ENCODE results near the gene TIGAR. TPM values are rescaled to one million over a fixed set of nuclear protein-coding genes. Genes with fewer than 3 reads are reported as not detected.
A peak's percentile ranks its signal among the peaks of the same experiment; 100 is the strongest.

The TIGAR gene
- total and polyA plus RNA-seq, 9 donors: 3.1 to 10.4 (median 7.8) TPM

DNA sequence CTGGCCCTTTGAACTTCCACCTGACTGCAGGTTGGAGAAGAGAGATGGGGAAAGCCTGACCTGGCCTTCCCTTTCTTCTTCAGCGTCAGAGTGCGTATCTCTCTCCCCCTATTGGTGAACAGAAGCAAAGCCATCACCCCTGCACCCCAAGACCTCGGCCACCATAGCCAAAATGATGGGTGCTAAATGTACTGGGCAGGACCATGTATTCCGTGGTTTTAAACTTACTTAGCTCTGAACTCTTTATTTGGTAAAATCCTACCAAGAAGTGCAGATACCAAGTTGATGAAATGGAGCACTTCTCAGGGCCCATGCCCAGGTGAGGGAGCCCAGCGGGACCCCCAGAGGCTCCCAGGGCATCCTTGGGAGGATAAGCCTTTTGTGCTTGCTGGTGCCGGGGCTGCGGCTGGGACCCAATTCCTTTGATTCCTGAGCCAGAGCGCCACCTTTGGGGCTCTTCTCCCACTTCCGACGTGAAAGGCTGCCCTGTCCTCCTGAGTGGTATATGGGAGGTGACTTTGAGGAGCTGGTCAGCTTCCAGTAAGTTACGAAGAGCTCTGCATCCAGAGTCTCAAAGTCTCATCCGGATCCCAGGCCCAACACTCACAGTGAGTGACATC, 38.0 kb upstream of the TIGAR start:
- Histone ChIP-seq H3K4me3 (ENCODE audit: low read length) (no peak overlapping the region), H3K27me3 (ENCODE audit: control insufficient read depth, insufficient read depth, low read length) (no peaks in the 10 kb centered on the region), H3K4me1 (ENCODE audit: control insufficient read depth, insufficient read depth, low read length) (peaks cover 60% of the 10 kb centered on the region), H3K36me3 (ENCODE audit: control insufficient read depth, insufficient read depth, low read length) (peaks cover 92% of the 10 kb centered on the region), H3K27ac (ENCODE audit: low read length) (no peak overlapping the region), H3K9me3 (replicated peaks; ENCODE audit: control insufficient read depth, low read depth, low read length) (no peaks in the 10 kb centered on the region)
- DNase-seq: no peak
- WGBS (ENCODE audit: insufficient coverage): 65% methylated on average over 3 of the region's 12 CpGs

DNA sequence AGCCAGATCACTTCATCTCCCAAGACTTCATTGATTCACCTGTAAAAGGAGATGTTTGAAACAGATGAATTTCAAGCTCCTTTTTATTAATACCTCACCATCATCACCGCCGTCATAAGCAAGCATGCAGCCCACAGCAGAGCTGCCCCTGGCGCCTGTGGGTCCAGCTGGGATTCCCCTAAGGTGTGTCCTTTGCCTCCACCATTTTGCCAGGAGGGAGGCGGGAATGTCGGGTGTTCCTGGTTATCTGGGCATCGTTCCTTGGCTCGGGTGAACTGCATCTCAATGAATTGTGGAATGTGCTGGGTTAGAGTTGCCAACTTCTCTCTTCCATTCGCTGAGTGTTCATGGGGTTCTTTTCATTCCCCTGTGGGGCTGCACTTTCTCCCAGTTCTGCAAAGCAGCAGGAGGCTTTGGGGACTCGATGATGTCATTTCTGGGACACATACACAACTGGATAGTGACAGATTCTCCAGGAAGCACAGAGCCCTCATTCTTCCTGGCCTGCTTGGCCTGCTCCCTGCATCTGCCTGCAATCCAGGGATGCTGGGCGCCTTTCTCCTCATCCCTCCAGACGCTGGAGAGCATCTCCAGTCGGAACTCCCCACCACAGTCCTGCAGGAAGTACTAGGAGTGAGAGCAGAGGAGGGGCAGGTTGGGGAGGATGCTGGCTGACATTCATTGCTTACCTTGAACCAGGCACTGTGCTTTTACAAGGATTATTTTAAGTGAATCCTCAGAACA, 37.3 kb upstream of the TIGAR start:
- Histone ChIP-seq H3K9me3 (replicated peaks; ENCODE audit: control insufficient read depth, low read depth, low read length) (no peaks in the 10 kb centered on the region), H3K4me1 (ENCODE audit: control insufficient read depth, insufficient read depth, low read length) (peaks cover 60% of the 10 kb centered on the region), H3K36me3 (ENCODE audit: control insufficient read depth, insufficient read depth, low read length) (peaks cover 92% of the 10 kb centered on the region), H3K27me3 (ENCODE audit: control insufficient read depth, insufficient read depth, low read length) (no peaks in the 10 kb centered on the region), H3K4me3 (ENCODE audit: low read length) (no peak overlapping the region), H3K27ac (ENCODE audit: low read length) (no peak overlapping the region)
- WGBS (ENCODE audit: insufficient coverage): 62% methylated on average over 6 of the region's 12 CpGs
- DNase-seq: no peak

DNA sequence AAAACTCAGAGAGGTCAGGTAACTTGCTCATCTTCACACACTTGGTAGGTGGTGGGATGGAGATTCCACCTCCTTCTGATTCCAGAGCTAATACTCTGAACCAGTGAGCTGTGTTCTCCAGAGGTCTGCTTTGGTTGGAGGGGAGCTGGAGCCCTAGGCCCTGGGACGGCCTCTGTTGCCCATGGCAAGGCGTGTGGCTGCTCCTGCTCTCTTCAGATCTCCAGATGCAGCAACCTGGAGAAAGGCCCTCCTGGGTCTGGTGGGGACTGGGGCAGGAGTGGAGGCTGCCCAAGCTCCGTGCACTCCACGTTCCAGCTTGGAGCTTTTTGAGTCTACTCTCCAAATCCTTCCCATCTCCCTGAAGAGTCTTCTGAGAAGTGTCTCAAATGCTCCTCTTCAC, 36.7 kb upstream of the TIGAR start:
- peaks cover 93% of the 10 kb centered on the region for H3K36me3 ChIP-seq (ENCODE audit: control insufficient read depth, insufficient read depth, low read length)
- no peaks in the 10 kb centered on the region for H3K27me3 ChIP-seq (ENCODE audit: control insufficient read depth, insufficient read depth, low read length)
- WGBS (ENCODE audit: insufficient coverage): 70% methylated on average over 3 of the region's 4 CpGs
- H3K9me3 ChIP-seq (replicated peaks; ENCODE audit: control insufficient read depth, low read depth, low read length): no peaks in the 10 kb centered on the region
- DNase-seq: no peak
- no peak overlapping the region for H3K27ac ChIP-seq (ENCODE audit: low read length)
- H3K4me3 ChIP-seq (ENCODE audit: low read length): no peak overlapping the region
- H3K4me1 ChIP-seq (ENCODE audit: control insufficient read depth, insufficient read depth, low read length): peaks cover 60% of the 10 kb centered on the region

DNA sequence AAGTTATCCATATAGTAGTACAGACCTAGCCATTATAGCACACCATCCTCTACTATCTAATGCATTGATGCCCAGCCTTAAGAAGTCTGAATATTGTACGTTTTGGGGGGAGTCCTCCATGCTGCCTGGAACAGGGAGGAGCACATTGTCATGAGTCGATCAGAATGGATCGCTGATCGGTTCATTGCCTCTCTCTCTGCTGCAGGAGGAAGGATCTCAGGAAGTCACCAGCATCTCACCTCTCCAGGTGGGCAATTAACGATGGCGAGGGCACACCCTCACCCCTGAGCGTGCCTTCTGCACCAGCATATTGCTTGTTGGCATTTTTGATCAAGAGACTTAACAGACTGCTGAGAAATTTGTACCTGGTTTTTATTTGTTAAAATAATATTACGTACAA, 35.9 kb upstream of the TIGAR start:
- Histone ChIP-seq H3K4me1 (ENCODE audit: control insufficient read depth, insufficient read depth, low read length) (peaks cover 59% of the 10 kb centered on the region), H3K27ac (ENCODE audit: low read length) (no peak overlapping the region)
- no CpG with 5 or more reads among the region's 8 CpGs for WGBS (ENCODE audit: insufficient coverage)

DNA sequence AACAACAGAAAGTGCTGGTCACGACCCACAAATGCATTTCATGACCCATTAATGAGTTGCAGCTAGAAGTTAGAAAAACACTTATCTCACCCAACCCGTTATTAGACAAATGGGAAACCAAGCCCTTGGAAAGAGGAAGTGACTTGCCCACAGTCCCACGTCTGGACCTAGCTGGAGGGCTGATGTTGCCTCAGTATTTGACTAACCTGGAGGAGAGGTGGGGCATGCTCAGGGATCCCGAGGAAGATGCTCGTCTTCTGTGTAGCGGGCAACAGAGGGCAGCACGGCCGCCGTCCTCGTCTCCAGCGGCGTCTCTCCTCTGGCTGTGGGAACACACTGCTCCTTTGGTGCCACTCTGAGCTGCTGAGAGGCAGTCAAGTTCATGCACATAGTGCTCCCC, 34.8 kb upstream of the TIGAR start:
- Histone ChIP-seq H3K4me3 (ENCODE audit: low read length) (no peak overlapping the region), H3K27ac (ENCODE audit: low read length) (no peak overlapping the region), H3K27me3 (ENCODE audit: control insufficient read depth, insufficient read depth, low read length) (no peaks in the 10 kb centered on the region), H3K9me3 (replicated peaks; ENCODE audit: control insufficient read depth, low read depth, low read length) (no peaks in the 10 kb centered on the region), H3K4me1 (ENCODE audit: control insufficient read depth, insufficient read depth, low read length) (peaks cover 52% of the 10 kb centered on the region), H3K36me3 (ENCODE audit: control insufficient read depth, insufficient read depth, low read length) (peaks cover 92% of the 10 kb centered on the region)
- 62% methylated on average over 10 of the region's 12 CpGs for WGBS (ENCODE audit: insufficient coverage)
- no peak for DNase-seq

More for the DNA sequence above, 35.9 kb upstream of the TIGAR start:
- DNase-seq: no peak
- H3K9me3 ChIP-seq (replicated peaks; ENCODE audit: control insufficient read depth, low read depth, low read length): no peaks in the 10 kb centered on the region
- no peaks in the 10 kb centered on the region for H3K27me3 ChIP-seq (ENCODE audit: control insufficient read depth, insufficient read depth, low read length)
- H3K4me3 ChIP-seq (ENCODE audit: low read length): no peak overlapping the region
- peaks cover 93% of the 10 kb centered on the region for H3K36me3 ChIP-seq (ENCODE audit: control insufficient read depth, insufficient read depth, low read length)

DNA sequence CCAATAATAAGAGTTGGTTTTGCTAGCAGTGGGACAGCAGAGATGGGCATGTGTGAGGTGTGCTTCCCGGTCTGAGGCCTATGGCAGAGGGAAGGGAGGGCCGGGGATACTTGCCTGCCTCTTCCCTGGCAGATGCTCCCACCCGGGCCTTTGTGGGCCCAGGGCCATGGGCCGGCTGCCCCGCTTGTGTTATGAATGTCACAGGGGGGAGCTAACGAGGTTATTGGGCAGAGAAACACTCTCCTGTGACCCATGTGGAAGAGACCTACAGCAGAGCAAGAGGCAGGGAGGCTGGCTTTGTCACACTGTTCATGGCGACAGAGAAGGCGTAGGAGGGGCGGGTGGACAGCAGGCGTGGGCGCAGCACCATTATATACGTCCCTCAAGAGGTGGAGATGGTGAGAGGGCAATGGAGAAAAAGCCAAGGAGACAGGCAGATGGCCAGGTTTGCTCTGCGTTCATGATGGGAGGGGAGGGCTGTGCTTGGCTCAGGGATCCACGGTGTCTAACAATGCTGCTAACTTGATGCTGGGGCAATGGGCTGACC, 34.2 kb upstream of the TIGAR start:
- H3K27ac ChIP-seq (ENCODE audit: low read length): no peak overlapping the region
- 41% methylated on average over 13 of the region's 14 CpGs for WGBS (ENCODE audit: insufficient coverage)

DNA sequence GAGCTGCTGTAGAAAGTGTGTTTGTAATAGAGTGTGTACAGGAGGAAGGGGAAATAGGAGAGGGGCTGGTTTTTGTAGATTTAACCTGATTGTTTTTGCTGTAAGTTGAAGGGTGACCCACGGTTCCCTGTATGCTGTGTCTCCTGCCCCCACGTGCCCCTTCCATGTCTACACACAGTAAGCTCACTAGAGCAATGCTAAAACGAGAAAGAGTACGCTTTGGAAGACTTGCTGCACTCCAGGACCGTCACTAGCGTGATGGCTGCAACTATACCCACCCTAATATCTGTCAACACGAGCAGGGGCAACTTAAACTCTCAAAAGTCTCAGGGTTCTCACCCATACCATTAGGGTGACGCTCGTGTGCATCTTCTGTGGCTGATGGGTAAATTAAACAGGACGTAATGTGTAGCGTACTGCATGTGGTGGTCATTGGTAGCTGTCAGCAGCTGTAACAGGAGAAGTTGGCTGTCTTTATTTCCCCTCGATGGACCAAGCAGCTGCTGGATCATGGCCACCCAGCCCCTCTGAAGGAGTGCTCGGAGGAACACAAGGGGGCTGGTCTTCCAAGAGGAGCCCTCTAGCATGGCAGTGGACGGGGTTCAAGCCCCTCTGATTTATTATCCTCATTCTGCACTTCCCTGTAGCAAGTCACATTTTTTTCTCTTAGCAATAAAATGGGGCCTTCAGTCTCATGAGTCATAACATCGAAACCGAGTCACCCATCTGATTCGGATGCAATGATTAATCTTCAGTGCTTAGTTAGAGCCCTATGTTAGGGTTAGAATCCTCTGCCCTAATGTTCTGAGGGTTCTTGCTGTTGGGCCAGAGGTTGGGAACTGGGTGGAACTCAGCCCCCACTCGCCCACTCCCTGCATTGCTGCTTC, 33.4 kb upstream of the TIGAR start:
- Histone ChIP-seq H3K4me3 (ENCODE audit: low read length) (no peak overlapping the region), H3K27ac (ENCODE audit: low read length) (no peak overlapping the region), H3K36me3 (ENCODE audit: control insufficient read depth, insufficient read depth, low read length) (peaks cover 90% of the 10 kb centered on the region), H3K4me1 (ENCODE audit: control insufficient read depth, insufficient read depth, low read length) (peaks cover 55% of the 10 kb centered on the region), H3K27me3 (ENCODE audit: control insufficient read depth, insufficient read depth, low read length) (no peaks in the 10 kb centered on the region), H3K9me3 (replicated peaks; ENCODE audit: control insufficient read depth, low read depth, low read length) (no peaks in the 10 kb centered on the region)
- DNase-seq: peak; percentile 47
- WGBS (ENCODE audit: insufficient coverage): 27% methylated on average over 6 of the region's 18 CpGs

More for the DNA sequence above, 34.2 kb upstream of the TIGAR start:
- Histone ChIP-seq H3K36me3 (ENCODE audit: control insufficient read depth, insufficient read depth, low read length) (peaks cover 92% of the 10 kb centered on the region), H3K4me1 (ENCODE audit: control insufficient read depth, insufficient read depth, low read length) (peaks cover 50% of the 10 kb centered on the region), H3K4me3 (ENCODE audit: low read length) (no peak overlapping the region), H3K9me3 (replicated peaks; ENCODE audit: control insufficient read depth, low read depth, low read length) (no peaks in the 10 kb centered on the region), H3K27me3 (ENCODE audit: control insufficient read depth, insufficient read depth, low read length) (no peaks in the 10 kb centered on the region)
- DNase-seq: no peak

DNA sequence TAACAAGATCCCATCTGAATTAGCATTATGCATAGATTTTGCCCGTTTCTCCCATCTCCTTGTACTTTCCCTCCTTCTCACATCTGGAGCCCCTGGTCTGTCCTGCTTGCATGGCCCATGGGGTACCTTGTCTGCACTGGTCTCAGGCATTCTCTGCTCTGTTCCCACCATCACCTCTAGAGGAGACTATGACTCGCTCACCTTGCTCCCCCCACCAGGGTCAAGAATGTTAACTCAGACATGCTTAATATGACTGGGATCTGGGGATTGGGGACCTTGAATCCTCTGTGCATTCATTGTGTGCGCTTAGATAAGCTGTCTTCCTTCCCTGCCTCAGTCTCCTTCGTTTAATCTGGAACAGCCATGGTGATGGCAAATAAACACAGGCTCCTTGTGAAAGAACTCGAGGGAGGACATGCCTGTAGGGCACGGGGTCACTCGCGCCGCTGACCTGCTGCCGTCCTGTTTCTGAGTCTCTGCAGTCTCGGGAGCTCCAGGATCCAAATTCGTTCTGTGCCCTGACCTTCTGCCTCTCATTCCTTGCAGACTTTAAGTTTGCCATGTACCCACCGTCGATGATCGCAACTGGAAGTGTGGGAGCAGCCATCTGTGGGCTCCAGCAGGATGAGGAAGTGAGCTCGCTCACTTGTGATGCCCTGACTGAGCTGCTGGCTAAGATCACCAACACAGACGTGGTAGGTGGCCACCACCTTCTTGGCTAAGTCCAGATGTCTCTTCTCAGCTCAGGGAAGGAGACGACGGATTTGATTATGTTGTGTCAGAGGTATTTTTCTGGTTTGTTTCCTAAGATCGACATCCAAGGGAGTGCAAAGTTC, 32.5 kb upstream of the TIGAR start:
- DNase-seq: no peak
- Histone ChIP-seq H3K36me3 (ENCODE audit: control insufficient read depth, insufficient read depth, low read length) (peaks cover 87% of the 10 kb centered on the region), H3K4me1 (ENCODE audit: control insufficient read depth, insufficient read depth, low read length) (peaks cover 58% of the 10 kb centered on the region), H3K4me3 (ENCODE audit: low read length) (no peak overlapping the region), H3K27ac (ENCODE audit: low read length) (no peak overlapping the region), H3K9me3 (replicated peaks; ENCODE audit: control insufficient read depth, low read depth, low read length) (no peaks in the 10 kb centered on the region), H3K27me3 (ENCODE audit: control insufficient read depth, insufficient read depth, low read length) (no peaks in the 10 kb centered on the region)
- whole genome bisulfite sequencing (ENCODE audit: insufficient coverage): 79% methylated on average over 15 of the region's 20 CpGs

DNA sequence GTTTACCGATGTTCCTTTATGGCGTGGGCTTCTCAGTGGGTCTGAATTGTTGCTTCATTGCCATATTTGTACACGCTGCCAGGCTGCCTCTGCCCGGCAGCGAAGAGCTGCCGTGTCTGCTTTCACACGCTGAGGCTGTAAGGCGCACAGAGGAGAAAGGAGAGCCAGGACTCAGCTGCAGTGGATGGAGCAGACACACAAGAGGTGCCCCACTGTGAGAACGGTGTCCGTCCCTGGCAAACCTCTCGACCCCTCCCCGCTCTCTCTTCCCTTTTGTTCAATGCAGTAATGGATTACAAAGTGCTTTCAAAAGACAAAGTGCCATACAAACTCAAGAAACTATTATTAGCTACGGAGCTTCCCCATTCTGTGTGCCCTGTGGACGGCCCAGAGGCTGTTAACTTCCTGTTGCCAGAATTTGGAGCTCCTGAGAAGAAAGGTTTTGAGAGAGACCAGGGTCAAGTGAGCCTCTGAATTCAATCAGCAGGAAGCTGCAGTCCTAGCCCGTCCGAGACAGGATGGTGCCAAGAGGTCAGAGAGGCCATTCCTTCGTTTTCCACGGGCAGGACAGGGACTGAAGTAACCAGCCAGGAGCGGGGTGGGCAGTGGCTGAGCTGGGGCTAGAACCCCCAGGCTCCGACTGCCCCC, 31.7 kb upstream of the TIGAR start:
- H3K27ac ChIP-seq (ENCODE audit: low read length): peak overlapping the region; percentile 23
- peaks cover 85% of the 10 kb centered on the region for H3K36me3 ChIP-seq (ENCODE audit: control insufficient read depth, insufficient read depth, low read length)

More for the DNA sequence above, 31.7 kb upstream of the TIGAR start:
- WGBS (ENCODE audit: insufficient coverage): 60% methylated on average over 13 of the region's 20 CpGs
- H3K4me1 ChIP-seq (ENCODE audit: control insufficient read depth, insufficient read depth, low read length): peaks cover 61% of the 10 kb centered on the region
- DNase-seq: peak; percentile 46
- H3K9me3 ChIP-seq (replicated peaks; ENCODE audit: control insufficient read depth, low read depth, low read length): no peaks in the 10 kb centered on the region
- no peak overlapping the region for H3K4me3 ChIP-seq (ENCODE audit: low read length)
- no peaks in the 10 kb centered on the region for H3K27me3 ChIP-seq (ENCODE audit: control insufficient read depth, insufficient read depth, low read length)

Measured in muscle of leg (tissue), 11 donors.